Activated T-helper 2 cell treated with anti-CD3 and anti-CD28 coated beads, Interferon-gamma antibody, Interleukin-2, Interleukin-4, amounts not matched to agents 10 μg/mL and 5 μg/mL and 100 μg/mL, durations not matched to agents 14 hours and 24 hours and 36 hours (primary cell): Measurements from ENCODE around the gene GFY. TPM values are rescaled to one million over a fixed set of nuclear protein-coding genes. Genes with fewer than 3 reads are reported as not detected.
"Not testable (repeated sequence)": the region's sequence is repeated elsewhere in the genome, so short reads cannot be mapped to it uniquely, and the experiment has no call there.

Experiments
- DNase-seq: peaks from one replicate; pipeline ENCODE4 v3.0.0; 2021; ENCODE audit warnings: low spot score
- H3K27ac Mint-ChIP-seq: one replicate; pipeline ENCODE4 v1.8.0; 2021; ENCODE audit warnings: mixed read lengths
- H3K27me3 Mint-ChIP-seq: one replicate; pipeline ENCODE4 v1.8.0; 2021; ENCODE audit warnings: low read depth, mixed read lengths
- H3K36me3 Mint-ChIP-seq: one replicate; pipeline ENCODE4 v1.8.0; 2021; ENCODE audit warnings: low read depth, mixed read lengths
- H3K4me1 Mint-ChIP-seq: one replicate; pipeline ENCODE4 v1.8.0; 2021; ENCODE audit warnings: low read depth, mixed read lengths
- H3K4me3 Mint-ChIP-seq: one replicate; pipeline ENCODE4 v1.8.0; 2021; ENCODE audit warnings: low read depth, mild to moderate bottlenecking, moderate library complexity, mixed read lengths
- H3K9me3 Mint-ChIP-seq: one replicate; pipeline ENCODE4 v1.8.0; 2021; ENCODE audit warnings: mixed read lengths
- intact Hi-C: fragments of 100-400 bp; cut with micrococcal nuclease; formaldehyde crosslinking; loops from one replicate; pipeline ENCODE4 v1.15.1; 2023
- total RNA-seq: library from RNA; stranded (reverse); gene quantifications from 2 replicates; pipeline ENCODE4 v1.2.3, GENCODE V29; 2022

Gene GFY
- total RNA-seq, 1 donor from 2014 or later: not detected

GRCh38 chr19:49462492-49462891 lies 37.3 kb downstream of the GFY start:
- H3K27me3 Mint-ChIP-seq: no peaks in the 10 kb centered on the region
- intact Hi-C loops: no loop called here
- H3K27ac Mint-ChIP-seq: no peak overlapping the region
- H3K36me3 Mint-ChIP-seq: peaks cover 8% of the 10 kb centered on the region
- no peak for DNase-seq
- no peak overlapping the region for H3K4me3 Mint-ChIP-seq
- H3K9me3 Mint-ChIP-seq: no peaks in the 10 kb centered on the region
- H3K4me1 Mint-ChIP-seq: no peaks in the 10 kb centered on the region

- Mint-ChIP-seq H3K27me3 (no peaks in the 10 kb centered on the region), H3K4me3 (no peak overlapping the region), H3K9me3 (no peaks in the 10 kb centered on the region), H3K4me1 (peaks cover 5% of the 10 kb centered on the region), H3K27ac (no peak overlapping the region), H3K36me3 (peaks cover 12% of the 10 kb centered on the region)
- intact Hi-C loops: no loop called here
- DNase-seq: no peak
These were observed 39.0 kb downstream of the GFY start for GRCh38 chr19:49463960-49464740.

GRCh38 chr19:49465371-49465770 lies 40.2 kb downstream of the GFY start:
- Mint-ChIP-seq H3K4me1 (peaks cover 13% of the 10 kb centered on the region), H3K27ac (no peak overlapping the region), H3K27me3 (no peaks in the 10 kb centered on the region)

GRCh38 chr19:49468199-49468598 lies 43.0 kb downstream of the GFY start:
- no peak overlapping the region for H3K4me3 Mint-ChIP-seq
- peaks cover 7% of the 10 kb centered on the region for H3K36me3 Mint-ChIP-seq
- peak overlapping the region; percentile 99 for H3K27ac Mint-ChIP-seq
- no peaks in the 10 kb centered on the region for H3K9me3 Mint-ChIP-seq
- no peaks in the 10 kb centered on the region for H3K27me3 Mint-ChIP-seq
- intact Hi-C loops: no loop called here
- peaks cover 28% of the 10 kb centered on the region for H3K4me1 Mint-ChIP-seq
- no peak for DNase-seq

More at GRCh38 chr19:49465371-49465770, 40.2 kb downstream of the GFY start:
- DNase-seq: no peak
- intact Hi-C loops: no loop called here
- Mint-ChIP-seq H3K36me3 (peaks cover 11% of the 10 kb centered on the region), H3K4me3 (no peak overlapping the region), H3K9me3 (no peaks in the 10 kb centered on the region)

GRCh38 chr19:49468746-49469447 lies 43.7 kb downstream of the GFY start:
- H3K4me3 Mint-ChIP-seq: peak overlapping the region; percentile 75
- peak overlapping the region; percentile 99 for H3K27ac Mint-ChIP-seq
- DNase-seq: peak; percentile 94
- no peaks in the 10 kb centered on the region for H3K9me3 Mint-ChIP-seq
- H3K36me3 Mint-ChIP-seq: peaks cover 7% of the 10 kb centered on the region
- peaks cover 32% of the 10 kb centered on the region for H3K4me1 Mint-ChIP-seq
- intact Hi-C loops: loop anchor here (1.0 kb wide), 1 partner anchor 16 kb away; the partner anchor contains the start of gene ALDH16A1
- no peaks in the 10 kb centered on the region for H3K27me3 Mint-ChIP-seq

GRCh38 chr19:49469828-49470614 lies 44.8 kb downstream of the GFY start:
- no peaks in the 10 kb centered on the region for H3K9me3 Mint-ChIP-seq
- peaks cover 32% of the 10 kb centered on the region for H3K4me1 Mint-ChIP-seq
- H3K4me3 Mint-ChIP-seq: peak overlapping the region; percentile 26
- H3K27ac Mint-ChIP-seq: peak overlapping the region; percentile 90
- DNase-seq: peak; percentile 81
- H3K27me3 Mint-ChIP-seq: no peaks in the 10 kb centered on the region
- intact Hi-C loops: loop anchor here (1.0 kb wide), 3 partner anchors 17 to 78 kb away; partner anchors contain the start of gene ALDH16A1
- H3K36me3 Mint-ChIP-seq: peaks cover 8% of the 10 kb centered on the region

GRCh38 chr19:49470615-49470978 lies 45.4 kb downstream of the GFY start:
- DNase-seq: no peak
- peak overlapping the region; percentile 26 for H3K4me3 Mint-ChIP-seq
- intact Hi-C loops: loop anchor here (1.0 kb wide), 2 partner anchors 27 to 78 kb away; no protein-coding TSS in a partner anchor
- H3K27me3 Mint-ChIP-seq: no peaks in the 10 kb centered on the region
- H3K27ac Mint-ChIP-seq: peak overlapping the region; percentile 90
- H3K9me3 Mint-ChIP-seq: no peaks in the 10 kb centered on the region
- H3K4me1 Mint-ChIP-seq: peaks cover 36% of the 10 kb centered on the region
- peaks cover 10% of the 10 kb centered on the region for H3K36me3 Mint-ChIP-seq

- Mint-ChIP-seq H3K27me3 (no peaks in the 10 kb centered on the region), H3K9me3 (no peaks in the 10 kb centered on the region), H3K4me1 (peaks cover 45% of the 10 kb centered on the region), H3K36me3 (peaks cover 18% of the 10 kb centered on the region), H3K4me3 (peak overlapping the region; percentile 92), H3K27ac (peak overlapping the region; percentile 83)
- no peak for DNase-seq
- intact Hi-C loops: no loop called here
These were observed 47.7 kb downstream of the GFY start for GRCh38 chr19:49472936-49473335.

- Mint-ChIP-seq H3K4me1 (peaks cover 45% of the 10 kb centered on the region), H3K4me3 (peak overlapping the region; percentile 92), H3K36me3 (peaks cover 18% of the 10 kb centered on the region), H3K27ac (peak overlapping the region; percentile 83)
- DNase-seq, H3K9me3 Mint-ChIP-seq, intact Hi-C loops, H3K27me3 Mint-ChIP-seq: not testable (repeated sequence)
These were observed 48.3 kb downstream of the GFY start for GRCh38 chr19:49473501-49473867.

GRCh38 chr19:49473868-49474541 lies 48.8 kb downstream of the GFY start, which contains the start of gene FLT3LG:
Gene FLT3LG (plus strand): TSS chr19:49474215. CDS start chr19:49474640, 425 bp downstream.
- Mint-ChIP-seq H3K9me3 (no peaks in the 10 kb centered on the region), H3K4me3 (peak within 1 kb of the TSS; percentile 92), H3K36me3 (peaks cover 17% of the 10 kb centered on the region), H3K27ac (peak within 1 kb of the TSS; percentile 83), H3K27me3 (no peaks in the 10 kb centered on the region), H3K4me1 (peaks cover 41% of the 10 kb centered on the region)
- intact Hi-C loops: no loop called here
- peak; percentile 95 for DNase-seq

- peak overlapping the region; percentile 92 for H3K4me3 Mint-ChIP-seq
- H3K27me3 Mint-ChIP-seq: no peaks in the 10 kb centered on the region
- peaks cover 38% of the 10 kb centered on the region for H3K4me1 Mint-ChIP-seq
- no peaks in the 10 kb centered on the region for H3K9me3 Mint-ChIP-seq
- H3K36me3 Mint-ChIP-seq: peaks cover 18% of the 10 kb centered on the region
- no peak for DNase-seq
- peak overlapping the region; percentile 83 for H3K27ac Mint-ChIP-seq
- intact Hi-C loops: no loop called here
These were observed 49.3 kb downstream of the GFY start for GRCh38 chr19:49474542-49474924.
